ENCODE data around the gene TYW1B.
"Not testable (repeated sequence)": the region's sequence is repeated elsewhere in the genome, so short reads cannot be mapped to it uniquely, and the experiment has no call there.

The TYW1B gene

DNA sequence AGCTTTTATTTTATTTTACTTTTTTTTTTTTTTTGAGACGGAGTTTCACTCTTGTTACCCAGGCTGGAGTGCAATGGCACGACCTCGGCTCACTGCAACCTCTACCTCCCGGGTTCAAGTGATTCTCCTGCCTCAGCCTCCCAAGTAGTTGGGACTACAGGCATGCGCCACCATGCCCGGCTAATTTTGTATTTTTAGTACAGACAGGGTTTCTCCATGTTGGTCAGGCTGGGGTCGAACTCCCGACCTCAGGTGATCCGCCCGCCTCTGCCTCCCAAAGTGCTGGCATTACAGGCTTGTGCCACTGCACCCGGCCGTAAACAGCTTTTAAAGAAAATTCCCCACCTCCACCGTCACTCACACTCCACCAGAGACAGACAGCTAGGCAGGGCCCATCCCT, 19.5 kb downstream of the TYW1B start:
- DNase-seq, result not testable (repeated sequence)

DNA sequence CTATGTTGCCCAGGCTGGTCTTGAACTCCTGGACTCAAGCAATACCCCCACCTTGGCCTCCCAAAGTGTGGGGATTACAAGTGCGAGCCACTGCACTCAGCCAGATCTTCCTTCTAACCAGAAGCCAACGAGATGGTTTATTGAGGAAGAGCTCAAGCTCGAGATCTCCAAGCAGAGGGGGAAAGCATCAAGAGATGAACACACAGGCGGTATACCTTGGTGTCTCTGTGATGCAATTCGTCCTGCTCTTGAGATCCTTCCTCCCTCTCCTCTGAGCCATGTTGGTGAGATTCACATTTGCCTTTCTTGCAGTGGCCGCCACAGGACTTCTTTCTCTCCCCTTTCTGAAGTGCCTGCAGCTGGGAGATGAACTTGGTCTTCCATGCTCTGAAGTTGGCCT, 21.1 kb downstream of the TYW1B start:
- DNase-seq, result not testable (repeated sequence)

DNA sequence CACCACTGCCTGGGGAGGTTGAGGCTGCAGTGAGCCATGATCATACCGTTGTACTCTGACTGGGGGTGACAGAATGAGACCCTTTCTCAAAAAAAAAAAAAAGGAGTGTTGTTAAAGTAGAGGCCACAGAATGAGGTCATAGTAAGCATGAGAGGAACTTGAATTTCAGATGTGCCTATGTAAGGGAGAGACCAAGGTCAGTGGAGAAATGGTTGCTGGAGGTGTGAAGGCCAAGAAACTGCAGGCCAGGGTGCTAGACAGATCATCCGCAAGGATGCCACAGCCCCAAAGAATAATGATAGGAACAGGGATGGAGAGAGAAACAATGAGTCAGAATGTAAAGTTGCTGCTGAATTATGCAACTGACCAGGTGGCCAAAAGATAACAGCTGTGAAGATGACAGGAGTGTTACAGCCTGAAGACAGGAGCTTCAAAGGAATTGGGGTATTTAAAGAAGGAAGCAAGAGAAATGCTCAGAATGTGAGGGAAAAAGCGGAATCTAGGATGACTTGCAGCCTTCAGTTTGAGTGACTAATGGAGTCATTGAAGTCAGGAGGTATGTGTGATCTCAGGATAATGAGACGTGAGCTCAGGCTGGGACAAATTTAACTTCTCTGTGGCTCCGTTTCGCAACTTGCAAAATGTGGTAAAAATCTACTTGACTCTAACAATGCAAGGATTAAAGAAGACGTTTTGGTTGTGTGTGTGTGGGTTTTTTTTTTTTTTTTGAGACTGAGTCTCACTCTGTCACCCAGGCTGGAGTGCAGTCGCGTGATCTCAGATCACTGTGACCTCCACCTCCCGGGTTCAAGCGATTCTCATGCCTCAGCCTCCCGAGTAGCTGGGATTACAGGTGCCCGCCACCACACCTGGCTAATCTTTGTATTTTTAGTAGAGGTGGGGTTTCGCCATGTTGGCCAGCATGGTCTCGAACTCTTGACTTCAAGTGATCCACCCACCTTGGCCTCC, 22.2 kb downstream of the TYW1B start:
- no peak for DNase-seq

DNA sequence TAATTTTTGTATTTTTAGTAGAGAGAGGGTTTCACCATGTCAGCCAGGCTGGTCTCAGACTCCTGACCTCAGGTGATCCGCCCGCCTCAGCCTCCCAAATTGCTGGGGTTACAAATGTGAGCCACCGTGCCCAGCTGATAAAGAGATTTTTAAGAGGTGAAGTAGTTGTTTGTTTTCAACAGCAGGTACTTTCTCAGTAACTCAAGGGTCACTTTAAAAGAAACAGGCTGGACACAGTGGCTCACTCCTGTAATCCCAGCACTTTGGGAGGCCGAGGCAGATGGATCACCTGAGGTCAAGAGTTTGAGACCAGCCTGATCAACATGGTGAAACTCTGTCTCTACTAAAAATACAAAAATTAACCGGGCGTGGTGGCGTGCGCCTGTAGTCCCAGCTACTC, 24.2 kb downstream of the TYW1B start:
- not testable (repeated sequence) for DNase-seq

DNA sequence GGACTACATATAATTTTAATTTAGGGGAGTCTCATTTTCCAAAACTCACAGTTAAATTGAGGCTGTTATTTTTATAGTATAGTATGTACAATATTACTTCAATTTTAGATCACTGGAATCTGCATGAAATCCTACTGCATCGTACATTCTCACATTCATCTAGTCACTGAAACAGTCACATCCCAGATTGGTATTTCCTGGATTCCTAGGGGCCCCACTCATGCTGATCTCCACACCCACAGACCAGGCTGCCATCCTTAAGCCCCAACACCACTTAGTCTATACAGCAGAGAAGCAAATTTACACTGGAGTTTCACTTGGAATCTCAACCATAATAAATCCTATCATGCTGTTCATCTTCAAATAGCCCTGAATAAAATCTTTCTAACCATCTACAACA, 26.4 kb downstream of the TYW1B start:
- DNase-seq, result not testable (repeated sequence)

DNA sequence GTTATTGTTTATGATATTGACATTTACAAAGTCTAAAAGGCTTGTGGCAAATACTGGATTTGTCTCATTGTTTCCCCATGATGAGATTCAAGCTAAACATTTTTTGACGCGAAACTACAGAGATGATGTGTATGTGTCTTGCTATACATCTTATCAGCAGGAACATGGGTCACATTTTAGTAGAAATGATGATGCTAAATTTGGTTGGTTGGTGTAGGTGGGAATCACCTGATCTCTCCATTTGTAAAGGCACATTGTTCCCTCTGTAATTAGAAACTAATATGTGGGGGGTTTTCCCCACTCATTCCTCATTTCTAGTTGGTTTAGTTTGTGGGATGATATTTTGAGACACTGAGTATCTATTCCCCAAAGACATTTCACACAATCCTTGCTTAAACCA, 32.6 kb downstream of the TYW1B start:
- DNase-seq, result not testable (repeated sequence)

DNA sequence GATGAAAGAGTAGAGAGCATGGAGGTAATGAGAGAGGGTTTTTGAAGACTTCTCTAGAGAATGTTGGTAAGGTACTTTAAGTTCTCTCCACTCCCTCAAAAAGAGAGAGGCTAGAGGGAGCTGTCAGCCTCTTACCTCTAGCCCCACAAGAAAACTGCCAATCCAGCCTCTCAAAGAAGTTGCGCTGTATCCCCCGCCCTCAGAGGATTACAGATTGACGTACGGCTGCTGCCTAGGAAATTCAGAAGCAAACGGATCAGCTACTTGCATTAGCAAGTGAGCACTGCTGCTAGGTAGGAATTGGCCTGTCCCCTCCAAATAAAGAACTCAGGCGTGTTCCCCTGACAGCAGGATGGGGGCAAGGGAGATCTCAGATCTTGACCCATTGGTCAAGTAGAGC, 34.2 kb downstream of the TYW1B start:
- DNase-seq, result no peak

DNA sequence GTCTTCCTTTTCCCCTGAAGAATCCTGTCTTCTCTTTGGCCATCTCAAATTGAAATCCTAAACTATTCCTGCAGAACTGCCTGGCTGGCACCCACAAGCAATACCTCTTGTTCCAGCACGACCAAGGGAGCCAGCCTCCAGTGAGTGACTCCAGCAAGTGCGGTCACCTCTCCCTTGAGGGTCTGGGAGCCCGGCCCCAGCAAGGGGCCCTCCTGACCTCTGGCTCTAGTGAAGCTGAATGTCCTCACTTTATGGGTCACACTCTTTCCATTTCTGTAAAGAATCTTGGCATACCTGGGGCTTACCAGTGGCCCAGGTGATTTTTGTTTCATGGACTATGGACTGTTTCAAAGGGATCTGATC, 37.3 kb downstream of the TYW1B start:
- DNase-seq, result not testable (repeated sequence)

DNA sequence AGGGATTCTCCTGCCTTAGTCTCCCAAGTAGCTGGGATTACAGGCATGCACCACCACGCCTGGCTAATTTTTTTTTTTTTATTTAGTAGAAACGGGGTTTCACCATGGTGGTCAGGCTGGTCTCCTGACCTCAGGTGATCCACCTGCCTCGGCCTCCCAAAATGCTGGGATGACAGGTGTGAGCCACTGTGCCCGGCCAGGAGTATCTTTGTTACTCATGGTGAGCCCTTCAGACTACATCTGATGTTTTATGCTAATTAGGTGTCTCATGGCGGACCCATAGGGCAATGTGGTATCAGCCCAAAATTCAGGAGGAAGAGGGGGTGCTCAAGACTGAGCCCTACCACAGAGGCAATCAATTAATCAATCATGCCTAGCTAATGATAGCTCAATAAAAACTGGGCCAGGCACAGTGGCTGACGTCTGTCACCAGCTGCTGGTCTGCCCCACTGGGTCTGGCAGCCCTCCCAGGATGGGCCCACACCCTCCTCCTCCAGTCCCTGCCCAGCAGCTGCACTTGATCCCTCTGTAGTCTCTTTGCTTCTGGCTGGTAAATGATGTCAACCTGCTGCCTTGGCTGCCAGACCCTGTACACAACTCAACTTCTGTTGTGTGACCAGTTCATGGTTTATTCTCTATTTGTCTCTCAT, 37.8 kb downstream of the TYW1B start:
- DNase-seq, result not testable (repeated sequence)

DNA sequence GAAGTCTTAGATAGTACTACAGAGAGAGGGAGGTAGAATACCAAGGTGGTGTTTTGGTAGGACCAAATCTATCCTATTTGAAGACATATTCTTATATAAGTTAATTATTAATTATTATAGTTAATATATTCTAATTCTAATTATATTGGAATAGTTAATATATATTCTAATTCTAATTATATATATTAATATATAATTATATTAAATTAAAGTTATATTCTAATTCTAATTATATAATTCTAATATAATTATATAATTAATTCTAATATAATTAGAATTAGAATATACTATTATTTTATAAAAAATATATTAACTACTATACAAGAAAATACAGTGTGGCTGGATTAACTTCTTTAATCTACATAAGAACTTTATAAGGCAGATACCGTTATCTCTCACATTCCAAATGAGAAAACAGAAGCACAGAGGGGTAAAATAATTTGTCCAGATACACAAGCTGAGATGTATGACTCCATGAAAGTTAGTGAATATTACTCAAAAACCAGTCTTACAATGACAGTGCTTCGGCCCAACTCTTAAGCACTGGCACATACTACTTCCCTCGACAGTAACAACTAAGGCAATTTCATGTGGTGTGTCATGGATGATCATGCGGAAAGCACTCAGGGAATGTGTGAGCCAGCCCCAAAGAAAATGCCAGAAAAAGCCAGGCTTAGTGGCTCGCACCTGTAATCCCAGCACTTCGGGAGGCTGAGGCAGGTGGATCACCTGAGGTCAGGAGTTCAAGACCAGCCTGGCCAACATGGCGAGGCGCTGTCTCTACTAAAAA, 42.6 kb downstream of the TYW1B start:
- no peak for DNase-seq

DNA sequence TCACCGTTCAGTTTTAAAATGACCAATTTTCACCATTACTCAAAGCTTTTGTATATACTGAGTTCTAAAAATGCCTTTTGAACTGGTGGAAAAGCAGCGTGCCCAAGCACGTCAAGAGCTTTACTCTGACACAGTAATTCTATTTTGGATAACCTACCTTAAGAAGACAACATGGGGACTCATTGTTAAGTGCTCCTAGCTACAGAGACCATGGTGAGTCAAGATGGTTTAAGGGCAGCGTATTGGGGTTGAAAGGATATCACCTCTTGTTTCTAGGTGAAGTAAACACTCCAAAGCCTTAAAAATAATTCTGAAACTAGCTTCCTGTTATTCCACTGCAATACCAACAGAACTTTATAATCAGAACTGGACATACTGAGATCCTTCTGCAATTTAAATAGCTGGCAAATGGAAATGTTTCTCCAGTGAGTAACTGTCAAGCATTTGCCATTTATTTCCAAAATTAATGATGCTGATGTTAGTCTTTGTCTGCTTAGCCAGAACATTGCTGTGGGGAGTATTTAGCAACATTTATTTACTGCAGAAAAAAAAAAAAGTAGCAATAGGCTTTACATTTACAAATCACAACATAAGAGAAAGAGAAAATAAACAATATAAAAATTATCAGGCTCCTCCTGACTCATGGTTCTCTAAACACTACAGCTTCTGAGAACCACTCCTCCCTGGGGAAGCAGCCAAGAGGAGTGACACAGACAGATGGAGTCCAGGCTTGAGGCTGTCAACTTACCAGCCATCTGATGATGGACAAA, 44.2 kb downstream of the TYW1B start:
- DNase-seq, result not testable (repeated sequence)

DNA sequence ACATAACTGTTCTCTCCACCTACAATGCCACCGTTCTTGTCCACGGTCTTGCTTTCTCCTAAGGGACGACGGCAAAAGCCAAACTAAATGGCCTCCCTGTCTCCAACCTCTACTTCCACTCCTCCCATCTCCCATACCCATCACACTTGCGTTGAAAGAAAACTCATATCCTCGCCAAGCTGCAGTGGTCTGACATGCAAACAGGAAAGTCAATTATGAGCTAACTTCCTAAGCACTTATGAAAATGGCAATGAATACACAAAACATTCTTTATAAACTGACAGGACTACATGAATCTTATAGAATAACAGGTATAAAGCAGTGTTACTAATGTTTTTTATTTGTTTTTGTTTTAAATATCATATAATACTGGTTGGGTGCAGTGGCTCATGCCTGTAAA, 46.4 kb downstream of the TYW1B start:
- no peak for DNase-seq

DNA sequence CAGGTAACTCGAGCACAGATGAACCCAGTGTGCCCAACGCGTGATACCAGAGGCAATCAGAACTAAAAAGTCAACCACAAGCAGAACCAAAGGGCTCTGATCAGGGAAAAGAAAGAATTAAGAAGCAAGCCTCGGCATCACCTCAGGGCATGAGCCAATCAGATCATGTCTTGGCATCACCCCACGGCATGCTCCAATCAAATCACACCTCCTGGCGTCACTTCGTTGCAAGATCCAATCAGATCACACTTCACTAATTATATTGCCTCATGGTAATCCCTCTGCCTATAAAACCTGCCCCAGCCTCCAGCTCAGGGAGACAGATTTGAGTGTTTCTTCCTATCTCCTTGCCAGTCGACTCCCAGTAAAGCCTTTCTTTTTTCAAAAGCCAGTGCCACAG, 46.8 kb downstream of the TYW1B start:
- no peak for DNase-seq

DNA sequence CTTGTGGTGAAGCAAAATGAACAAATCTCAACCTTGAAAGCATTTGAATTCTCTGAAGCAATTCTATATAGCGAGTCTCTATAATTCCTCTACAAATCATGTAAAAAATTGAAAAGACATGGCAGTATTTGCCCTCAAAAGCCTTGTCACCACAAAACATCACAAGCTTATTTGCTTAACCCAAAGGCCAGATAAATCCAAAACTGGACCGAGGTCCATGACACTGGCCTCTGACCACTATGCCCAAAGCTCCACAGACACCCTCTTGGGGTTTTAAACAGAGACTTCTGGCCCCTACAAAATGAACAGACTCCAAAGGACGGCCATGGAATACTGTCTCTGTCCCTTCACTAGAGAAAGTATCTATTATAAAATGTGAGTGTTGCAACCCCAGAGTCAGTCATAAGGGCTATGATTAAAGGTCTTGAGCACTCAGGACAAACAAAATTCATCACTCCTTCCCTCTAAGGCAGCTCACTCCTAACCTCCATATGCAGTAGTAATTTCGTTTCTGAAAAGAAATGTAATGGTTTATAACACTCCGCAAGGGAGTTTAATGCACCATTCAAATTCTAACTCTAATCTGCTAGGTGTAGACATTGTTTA, 47.6 kb downstream of the TYW1B start:
- not testable (repeated sequence) for DNase-seq

DNA sequence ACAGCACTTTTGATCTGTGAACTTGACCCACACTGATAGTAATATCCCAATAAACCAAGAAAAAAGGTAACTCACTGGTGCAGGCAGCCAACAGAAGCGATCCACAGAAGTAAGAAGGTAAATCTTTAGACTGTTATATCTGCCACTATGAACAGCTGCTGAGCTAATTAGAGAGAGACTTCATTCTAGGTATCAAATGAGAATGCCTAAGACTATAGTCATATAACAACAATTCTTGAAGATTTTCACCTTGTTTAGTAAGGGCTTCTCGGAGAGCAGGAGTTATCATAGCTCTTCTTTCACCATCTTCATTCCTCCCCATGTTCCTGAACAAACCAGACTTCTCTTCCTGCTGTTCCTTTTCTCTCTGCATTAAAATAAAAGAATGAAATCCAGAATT, 50.8 kb downstream of the TYW1B start:
- not testable (repeated sequence) for DNase-seq

DNA sequence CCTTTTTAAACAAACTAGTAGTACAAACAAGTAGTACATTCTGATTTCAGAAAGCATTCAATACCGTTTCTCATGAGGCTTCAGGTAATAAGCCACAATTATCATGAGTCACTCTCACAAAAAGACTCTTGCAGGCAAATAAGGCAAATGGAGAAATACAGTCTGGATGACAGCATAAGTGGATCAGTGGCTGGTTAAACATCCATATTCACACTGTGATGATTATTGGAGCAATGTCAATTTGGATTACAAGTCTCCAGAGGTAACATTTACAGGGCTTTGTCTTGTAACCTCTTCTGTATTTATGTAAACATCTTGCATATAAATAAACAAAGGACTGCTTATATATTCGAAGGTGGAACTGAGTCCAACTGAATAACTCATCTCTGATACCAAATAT, 55.4 kb downstream of the TYW1B start:
- not testable (repeated sequence) for DNase-seq

DNA sequence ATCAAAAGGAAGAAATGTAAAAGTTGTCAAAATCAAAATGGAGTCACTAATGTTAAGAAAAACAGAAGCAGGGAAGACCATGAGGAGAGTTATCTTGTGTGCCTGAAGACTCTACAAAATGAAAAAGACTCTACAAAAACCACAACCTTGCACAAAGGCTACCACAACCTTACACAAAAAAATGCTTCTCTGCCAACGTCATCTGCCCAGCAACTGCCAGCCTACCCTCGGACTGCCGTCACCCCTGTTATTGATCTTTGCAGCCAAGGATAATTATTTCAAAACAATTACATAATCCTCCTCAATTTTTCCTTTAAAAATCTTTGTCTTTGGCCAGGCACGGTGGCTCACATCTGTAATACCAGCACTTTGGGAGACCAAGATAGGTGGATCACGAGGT, 61.0 kb downstream of the TYW1B start:
- not testable (repeated sequence) for DNase-seq

DNA sequence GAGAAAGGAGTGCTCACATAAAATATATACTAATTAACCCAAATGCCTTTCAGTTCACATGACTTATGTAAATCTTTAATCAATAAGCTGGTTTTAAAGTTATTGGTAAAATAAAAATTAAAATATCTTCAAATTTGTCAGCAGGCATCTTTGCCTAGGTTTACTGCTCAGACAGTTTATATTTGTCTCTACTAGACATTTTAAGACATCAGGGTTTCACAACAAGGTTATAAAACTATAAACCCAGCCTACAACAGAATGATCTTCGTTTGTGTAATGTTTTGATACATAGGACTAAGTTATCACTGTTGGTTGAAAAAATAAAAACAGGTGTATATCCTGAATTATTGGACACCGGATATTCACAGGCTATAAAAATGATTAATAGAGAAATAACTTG, 67.4 kb downstream of the TYW1B start:
- no peak for DNase-seq

DNA sequence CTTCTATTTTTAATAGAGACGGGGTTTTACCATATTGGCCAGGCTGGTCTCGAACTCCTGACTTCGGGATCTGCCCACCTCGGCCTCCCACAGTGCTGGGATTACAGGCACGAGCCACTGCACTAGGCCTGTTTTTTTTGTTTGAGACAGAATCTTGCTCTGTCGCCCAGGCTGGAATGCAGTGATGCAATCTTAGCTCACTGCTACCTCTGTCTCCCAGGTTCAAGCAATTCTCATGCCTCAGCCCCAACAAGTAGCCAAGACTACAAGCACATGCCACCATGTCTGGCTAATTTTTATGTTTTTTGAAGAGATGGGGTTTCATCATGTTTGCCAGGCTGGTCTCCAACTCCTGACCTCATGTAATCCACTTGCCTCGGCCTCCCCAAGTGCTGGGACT, 73.7 kb downstream of the TYW1B start:
- no peak for DNase-seq

DNA sequence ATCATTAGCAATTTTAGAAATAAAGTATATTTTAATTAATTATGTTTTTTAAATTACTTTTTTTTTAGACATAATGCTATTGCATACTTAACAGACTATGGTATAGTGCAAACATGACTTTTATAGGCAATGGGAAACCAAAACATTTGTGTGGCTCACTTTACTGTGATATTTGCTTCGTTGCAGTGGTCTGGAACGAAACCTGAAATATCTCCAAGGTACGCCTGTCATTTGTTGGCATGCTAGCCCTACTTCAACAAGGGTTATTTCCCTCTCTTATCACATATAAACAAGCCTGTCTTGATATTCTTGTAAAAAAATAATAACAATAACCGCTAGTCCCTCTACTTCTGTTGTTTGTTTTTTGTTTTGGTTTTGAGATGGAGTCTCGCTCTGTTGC, 74.2 kb downstream of the TYW1B start:
- DNase-seq, result no peak

DNA sequence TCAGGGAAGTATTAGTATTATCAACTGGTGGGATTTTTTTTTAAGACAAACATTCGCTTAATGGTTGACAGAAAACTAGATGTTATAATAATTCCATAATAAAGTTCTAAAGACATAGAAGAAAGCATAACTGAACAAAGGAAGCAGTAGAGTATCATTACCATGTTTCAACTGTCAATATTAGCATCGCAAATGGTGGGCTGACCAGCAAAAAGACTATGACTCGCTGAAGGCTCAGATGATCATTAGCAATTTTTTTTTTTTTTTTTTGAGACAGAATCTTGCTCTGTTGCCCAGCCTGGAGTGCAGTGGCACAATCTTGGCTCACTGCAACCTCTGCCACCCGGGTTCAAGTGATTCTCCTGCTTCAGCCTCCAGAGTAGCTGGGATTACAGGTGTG, 74.8 kb downstream of the TYW1B start:
- not testable (repeated sequence) for DNase-seq

DNA sequence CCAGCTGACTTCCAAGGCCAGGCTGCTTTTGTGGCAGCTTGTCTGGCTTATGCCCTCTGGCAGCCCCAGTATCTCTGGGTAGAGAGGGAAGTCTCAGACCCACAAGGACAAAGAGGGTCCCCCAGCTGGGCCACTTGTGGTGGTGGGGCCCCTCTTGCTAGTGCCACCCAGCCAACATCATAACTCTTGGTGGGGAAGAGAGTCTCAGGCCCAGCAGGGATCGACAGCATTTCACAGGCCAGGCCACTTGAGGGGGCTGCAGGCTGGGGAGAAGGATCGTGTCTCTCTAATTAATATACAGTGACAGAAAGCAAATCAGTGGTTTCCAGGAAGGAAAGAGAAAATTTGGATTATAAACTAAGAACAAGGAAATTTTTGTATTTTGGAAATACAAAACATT, 76.0 kb downstream of the TYW1B start:
- DNase-seq, result no peak
